CD4-positive, CD25-positive, alpha-beta regulatory T cell (primary cell): ENCODE results near the gene ANGPTL8. TPM values are rescaled to one million over a fixed set of nuclear protein-coding genes. Genes with fewer than 3 reads are reported as not detected.

Experiments
- ATAC-seq, 2 donors: fragments of 150-1000 bp; cut with Tn5 transposase; one replicate each; pipeline ENCODE4 v1.10.0; 2021; ENCODE audit warnings: low read depth in 2 of 2, moderate number of reproducible peaks in 2 of 2, moderate library complexity in 1 of 2
- DNase-seq, 3 donors: peaks; one replicate each; pipeline versions ENCODE4 v3.0.0 to v3.0.0-alpha.2; 2012 to 2022; ENCODE audit warnings: mixed read lengths in 1 of 3
- H3K27ac ChIP-seq: one replicate; pipeline ENCODE4 v1.7.0; 2013; ENCODE audit warnings: mild to moderate bottlenecking, low read length; ENCODE audit not compliant: insufficient read depth, poor library complexity, severe bottlenecking
- H3K27me3 ChIP-seq: one replicate; pipeline ENCODE4 v1.7.0; 2013; ENCODE audit warnings: low read length; ENCODE audit not compliant: control insufficient read depth, insufficient read depth
- H3K36me3 ChIP-seq: one replicate; pipeline ENCODE4 v1.7.0; 2013; ENCODE audit warnings: mild to moderate bottlenecking, low read length, moderate library complexity; ENCODE audit not compliant: control insufficient read depth, insufficient read depth
- H3K4me1 ChIP-seq: 2 replicates; pipeline ENCODE4 v1.7.0; 2013; ENCODE audit warnings: mild to moderate bottlenecking, low read length; ENCODE audit not compliant: insufficient read depth, control insufficient read depth, poor library complexity, severe bottlenecking
- H3K4me3 ChIP-seq: one replicate; pipeline ENCODE4 v1.7.0; 2013; ENCODE audit warnings: low read depth, mild to moderate bottlenecking, low read length, moderate library complexity
- H3K9me3 ChIP-seq, 2 experiments: 1 replicate in 1 of 2; 2 replicates in 1 of 2; pipeline ENCODE4 v1.7.0; 2013; ENCODE audit warnings: low read length in 2 of 2, mild to moderate bottlenecking in 1 of 2, moderate library complexity in 1 of 2; ENCODE audit not compliant: control insufficient read depth in 2 of 2
- H3K27ac Mint-ChIP-seq, 3 donors: one replicate each; pipeline ENCODE4 v1.8.0; 2020 to 2022; ENCODE audit warnings: mild to moderate bottlenecking in 3 of 3, mixed read lengths in 3 of 3, moderate library complexity in 2 of 3
- H3K27me3 Mint-ChIP-seq: one replicate; pipeline ENCODE4 v1.8.0; 2022; ENCODE audit warnings: mild to moderate bottlenecking, mixed read lengths
- H3K36me3 Mint-ChIP-seq: one replicate; pipeline ENCODE4 v1.8.0; 2020; ENCODE audit warnings: mixed read lengths
- H3K4me1 Mint-ChIP-seq, 4 donors: one replicate each; pipeline ENCODE4 v1.8.0; 2020 to 2022; ENCODE audit warnings: mixed read lengths in 4 of 4, mild to moderate bottlenecking in 1 of 4
- H3K4me3 Mint-ChIP-seq, 4 donors: one replicate each; pipeline ENCODE4 v1.8.0; 2020 to 2022; ENCODE audit warnings: mild to moderate bottlenecking in 4 of 4, mixed read lengths in 4 of 4, moderate library complexity in 3 of 4
- H3K9me3 Mint-ChIP-seq, 7 donors: one replicate each; pipeline ENCODE4 v1.8.0; 2020 to 2022; ENCODE audit warnings: mixed read lengths in 7 of 7, mild to moderate bottlenecking in 3 of 7, moderate library complexity in 2 of 7
- polyA plus RNA-seq, 4 donors: library from polyadenylated mRNA; unstranded; fragments of 300-500 nt; fragmentation: Illumina TruSeq; gene quantifications; one replicate each; pipeline ENCODE4 v1.2.3, GENCODE V29; 2021
- total RNA-seq: library from RNA; stranded (reverse); gene quantifications from one replicate; pipeline ENCODE4 v1.2.3, GENCODE V29; 2022

ANGPTL8 gene
- total and polyA plus RNA-seq, 5 donors from 2014 or later = not detected

DNA sequence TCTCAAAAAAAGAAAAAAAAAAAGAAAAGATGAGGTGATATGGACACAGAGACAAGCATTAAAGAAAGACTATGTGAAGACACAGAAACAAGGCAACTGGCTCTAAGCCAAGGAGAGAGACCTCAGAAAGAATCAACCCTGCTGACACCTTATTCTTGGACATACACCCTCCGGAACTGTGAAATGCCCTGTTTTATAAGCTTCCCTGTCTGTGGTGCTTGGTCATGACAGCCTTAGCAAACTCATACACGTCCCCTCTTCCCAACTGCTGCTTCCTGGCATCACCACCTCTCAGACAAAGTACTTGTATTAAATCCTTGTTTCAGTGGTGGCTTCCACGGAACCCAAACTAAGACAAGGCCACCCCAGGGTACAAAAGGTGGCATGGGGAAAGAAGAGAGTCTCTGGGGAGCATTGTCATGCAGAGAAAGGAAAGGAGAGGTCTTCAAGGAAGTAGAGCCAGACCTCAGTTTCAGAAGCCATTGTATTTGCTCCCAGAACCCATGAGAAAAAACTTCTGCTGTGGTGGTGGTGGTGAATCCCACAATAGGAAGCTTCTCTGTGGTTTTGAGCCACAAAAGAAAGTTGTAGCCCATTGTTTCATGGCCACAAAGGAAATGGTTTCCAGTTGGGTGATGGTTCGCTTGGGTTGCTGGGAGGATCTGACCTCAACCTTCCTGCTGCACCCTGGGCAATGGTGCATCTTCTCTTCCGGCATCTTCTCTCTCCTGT is 40.3 kb downstream of the ANGPTL8 start:
- Mint-ChIP-seq H3K9me3 (peaks cover 0 to 3% (median 2%) of the 10 kb centered on the region in 7 donors), H3K27ac (no peak overlapping the region), H3K4me3 (peak overlapping the region; percentile 8 to 77 (median 44)), H3K27me3 (peaks cover 31% of the 10 kb centered on the region), H3K4me1 (peaks cover 0 to 20% (median 6%) of the 10 kb centered on the region in 4 donors), H3K36me3 (no peaks in the 10 kb centered on the region)
- Histone ChIP-seq H3K36me3 (no peaks in the 10 kb centered on the region), H3K27ac (no peak overlapping the region), H3K4me3 (peak overlapping the region; percentile 47), H3K27me3 (peaks cover 1% of the 10 kb centered on the region), H3K9me3 (no peaks in the 10 kb centered on the region), H3K4me1 (peaks cover 5% of the 10 kb centered on the region)
- peak in 2 of 3 donors; percentile 31 to 73 for DNase-seq
- ATAC-seq = peak; percentile 24 to 70

DNA sequence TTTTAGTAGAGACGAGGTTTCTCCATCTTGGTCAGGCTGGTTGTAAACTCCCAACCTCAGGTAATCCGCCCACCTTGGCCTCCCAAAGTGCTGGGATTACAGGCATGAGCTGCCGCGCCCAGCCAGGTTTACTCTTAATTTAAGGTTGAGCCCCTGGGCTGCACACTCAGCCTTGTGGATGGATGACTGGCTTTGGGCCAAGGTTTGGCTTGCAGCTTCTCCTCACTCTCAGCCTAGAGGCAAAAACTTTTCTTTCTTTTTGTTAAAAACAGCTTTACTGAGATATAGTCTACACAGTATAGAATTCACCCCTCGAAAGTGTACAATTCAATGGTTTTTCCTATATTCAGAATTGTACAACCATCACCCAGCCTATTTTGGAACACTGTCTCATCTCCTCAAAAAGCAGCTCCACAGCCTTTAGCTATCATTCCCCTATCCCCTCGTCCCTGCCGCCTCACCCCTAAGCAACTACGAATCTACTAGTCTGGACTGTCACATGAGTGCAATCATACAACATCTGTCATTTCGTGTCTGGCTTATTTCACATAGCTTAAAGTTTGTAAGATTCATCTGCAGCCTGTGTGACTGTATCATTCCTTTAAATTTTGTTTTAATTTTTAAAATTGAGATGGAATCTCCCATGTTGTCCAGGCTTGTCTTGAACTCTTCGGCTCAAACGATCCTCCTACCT is 42.1 kb downstream of the ANGPTL8 start:
- no peak overlapping the region for H3K4me3 ChIP-seq
- Mint-ChIP-seq H3K27ac (peak overlapping the region in 1 of 3 donors; percentile 60), H3K27me3 (peaks cover 31% of the 10 kb centered on the region), H3K36me3 (no peaks in the 10 kb centered on the region), H3K9me3 (peaks cover 0 to 2% (median 2%) of the 10 kb centered on the region in 7 donors), H3K4me1 (peaks cover 0 to 20% (median 6%) of the 10 kb centered on the region in 4 donors), H3K4me3 (peak overlapping the region in 3 of 4 donors; percentile 4 to 39 (median 10))
- DNase-seq (no peak), ATAC-seq (no peak)
- no peaks in the 10 kb centered on the region for H3K36me3 ChIP-seq
- H3K4me1 ChIP-seq = peaks cover 5% of the 10 kb centered on the region
- H3K27ac ChIP-seq = no peak overlapping the region
- H3K9me3 ChIP-seq = no peaks in the 10 kb centered on the region
- peaks cover 1% of the 10 kb centered on the region for H3K27me3 ChIP-seq

DNA sequence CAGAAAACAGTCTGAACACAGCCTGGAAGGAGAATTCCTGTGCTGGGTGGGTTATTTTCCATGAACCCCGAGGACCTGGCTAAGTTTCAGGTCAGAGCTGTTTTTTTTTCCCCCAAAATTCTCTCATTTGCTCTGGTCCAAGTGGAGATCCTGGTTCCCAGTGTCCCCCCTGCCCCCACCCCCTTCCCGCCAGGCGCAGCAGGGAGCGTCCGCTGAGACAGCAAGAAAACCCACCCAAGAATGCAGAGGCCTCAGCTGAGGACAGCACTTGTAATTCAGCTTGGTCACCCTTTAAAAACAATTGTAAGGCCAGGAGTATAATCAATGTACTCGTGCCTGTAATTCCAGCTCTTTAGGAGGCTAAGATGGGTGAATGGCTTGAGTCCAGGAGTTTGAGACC is 45.1 kb downstream of the ANGPTL8 start:
- no peak overlapping the region for H3K4me3 Mint-ChIP-seq
- DNase-seq (no peak), ATAC-seq (no peak)
- H3K27ac Mint-ChIP-seq = peak overlapping the region in 1 of 3 donors; percentile 38
- no peak overlapping the region for H3K27ac ChIP-seq
- peaks cover 0 to 2% (median 0%) of the 10 kb centered on the region in 7 donors for H3K9me3 Mint-ChIP-seq
- H3K27me3 ChIP-seq = peaks cover 1% of the 10 kb centered on the region
- H3K36me3 ChIP-seq = no peaks in the 10 kb centered on the region
- no peaks in the 10 kb centered on the region for H3K36me3 Mint-ChIP-seq
- peaks cover 0 to 14% (median 4%) of the 10 kb centered on the region in 4 donors for H3K4me1 Mint-ChIP-seq
- peaks cover 22% of the 10 kb centered on the region for H3K27me3 Mint-ChIP-seq
- H3K4me1 ChIP-seq = peaks cover 5% of the 10 kb centered on the region
- no peak overlapping the region for H3K4me3 ChIP-seq
- no peaks in the 10 kb centered on the region for H3K9me3 ChIP-seq

DNA sequence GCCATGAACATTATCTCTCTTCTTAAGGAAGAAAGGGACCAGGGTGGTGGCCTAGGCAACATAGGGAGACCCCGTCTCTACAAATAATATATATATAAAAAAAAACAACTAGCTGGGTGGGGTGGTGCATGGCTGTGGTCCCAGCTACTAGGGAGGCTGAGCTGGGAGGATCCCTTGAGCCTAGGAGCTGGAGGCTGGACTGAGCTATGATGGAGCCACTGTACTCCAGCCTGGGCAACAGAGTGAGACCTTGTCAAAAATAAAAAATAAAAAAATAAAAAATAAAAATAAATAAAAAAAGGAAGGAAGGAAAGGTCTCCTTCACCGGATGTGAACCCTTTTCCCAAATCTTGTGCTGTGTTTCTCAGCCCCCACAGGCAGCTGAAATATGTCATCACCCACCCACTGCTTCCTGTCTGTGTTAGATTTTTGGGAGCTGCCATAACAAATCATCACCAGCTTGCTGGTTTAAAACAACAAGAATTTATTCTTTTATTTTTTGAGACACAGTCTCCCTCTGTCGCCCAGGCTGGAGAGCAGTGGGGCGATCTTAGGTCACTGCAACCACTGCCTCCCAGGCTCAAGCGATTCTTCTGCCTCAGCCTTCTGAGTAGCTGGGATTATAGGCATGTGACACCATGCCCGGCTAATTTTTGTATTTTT is 47.0 kb downstream of the ANGPTL8 start:
- Mint-ChIP-seq H3K9me3 (peaks cover 0 to 2% (median 0%) of the 10 kb centered on the region in 7 donors), H3K27ac (no peak overlapping the region), H3K4me1 (peaks cover 0 to 3% (median 0%) of the 10 kb centered on the region in 4 donors), H3K36me3 (no peaks in the 10 kb centered on the region), H3K27me3 (peaks cover 17% of the 10 kb centered on the region), H3K4me3 (no peak overlapping the region)
- Histone ChIP-seq H3K9me3 (no peaks in the 10 kb centered on the region), H3K4me3 (no peak overlapping the region), H3K27me3 (peaks cover 1% of the 10 kb centered on the region), H3K36me3 (no peaks in the 10 kb centered on the region), H3K4me1 (no peaks in the 10 kb centered on the region), H3K27ac (no peak overlapping the region)
- no peak for ATAC-seq
- no peak for DNase-seq

DNA sequence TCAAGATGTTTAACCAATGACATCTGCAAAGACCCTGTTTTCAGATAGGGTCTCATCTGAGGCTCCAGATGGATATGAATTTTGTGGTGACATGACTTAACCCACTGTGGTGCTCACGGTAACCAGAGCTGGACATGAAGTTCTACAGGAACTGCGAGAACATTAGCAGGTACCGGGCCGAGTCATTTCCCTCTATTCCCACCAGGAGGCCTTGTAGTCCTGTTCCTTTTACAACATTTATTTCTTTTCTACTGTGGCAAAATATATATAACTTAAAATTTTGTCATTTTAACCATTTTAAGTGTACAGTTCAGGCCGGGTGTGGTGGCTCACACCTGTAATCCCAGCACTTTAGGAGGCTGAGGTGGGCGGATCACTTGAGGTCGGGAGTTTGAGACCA is 48.9 kb downstream of the ANGPTL8 start:
- H3K27me3 Mint-ChIP-seq = peaks cover 11% of the 10 kb centered on the region
- Histone ChIP-seq H3K4me1 (peaks cover under 1% of the 10 kb centered on the region), H3K4me3 (no peak overlapping the region), H3K27me3 (no peaks in the 10 kb centered on the region), H3K9me3 (no peaks in the 10 kb centered on the region), H3K36me3 (no peaks in the 10 kb centered on the region), H3K27ac (no peak overlapping the region)
- no peak overlapping the region for H3K27ac Mint-ChIP-seq
- H3K4me3 Mint-ChIP-seq = no peak overlapping the region
- H3K4me1 Mint-ChIP-seq = peaks cover 0 to 1% (median 0%) of the 10 kb centered on the region in 4 donors
- H3K9me3 Mint-ChIP-seq = no peaks in the 10 kb centered on the region
- H3K36me3 Mint-ChIP-seq = no peaks in the 10 kb centered on the region
- ATAC-seq (no peak), DNase-seq (peak in 1 of 3 donors; percentile 15)

DNA sequence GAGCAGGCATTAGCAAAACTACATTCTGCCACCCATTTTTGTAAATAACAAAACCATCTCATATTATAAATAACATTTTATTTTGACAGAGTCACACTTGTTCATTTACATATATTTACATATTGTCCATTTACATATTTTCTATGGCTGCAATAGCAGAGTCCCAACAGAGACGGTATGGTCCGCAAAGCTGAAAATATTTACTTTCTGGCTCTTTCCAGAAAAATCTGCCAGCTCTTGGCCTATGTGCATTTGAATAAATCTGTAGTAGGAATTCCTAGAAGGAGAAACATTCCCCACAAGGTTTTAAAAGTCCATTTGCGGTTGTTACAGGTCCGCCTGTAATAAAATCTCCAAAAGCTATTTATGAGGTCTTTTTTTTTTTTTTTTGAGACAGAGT is 50.8 kb downstream of the ANGPTL8 start:
- peaks cover 8% of the 10 kb centered on the region for H3K4me1 ChIP-seq
- no peak overlapping the region for H3K27ac Mint-ChIP-seq
- H3K36me3 Mint-ChIP-seq = no peaks in the 10 kb centered on the region
- peaks cover 0 to 10% (median 4%) of the 10 kb centered on the region in 4 donors for H3K4me1 Mint-ChIP-seq
- H3K27me3 Mint-ChIP-seq = peaks cover 10% of the 10 kb centered on the region
- DNase-seq (no peak), ATAC-seq (no peak)
- H3K27me3 ChIP-seq = no peaks in the 10 kb centered on the region
- no peak overlapping the region for H3K4me3 Mint-ChIP-seq
- no peaks in the 10 kb centered on the region for H3K9me3 ChIP-seq
- H3K4me3 ChIP-seq = no peak overlapping the region
- H3K9me3 Mint-ChIP-seq = no peaks in the 10 kb centered on the region
- H3K36me3 ChIP-seq = no peaks in the 10 kb centered on the region
- H3K27ac ChIP-seq = no peak overlapping the region

DNA sequence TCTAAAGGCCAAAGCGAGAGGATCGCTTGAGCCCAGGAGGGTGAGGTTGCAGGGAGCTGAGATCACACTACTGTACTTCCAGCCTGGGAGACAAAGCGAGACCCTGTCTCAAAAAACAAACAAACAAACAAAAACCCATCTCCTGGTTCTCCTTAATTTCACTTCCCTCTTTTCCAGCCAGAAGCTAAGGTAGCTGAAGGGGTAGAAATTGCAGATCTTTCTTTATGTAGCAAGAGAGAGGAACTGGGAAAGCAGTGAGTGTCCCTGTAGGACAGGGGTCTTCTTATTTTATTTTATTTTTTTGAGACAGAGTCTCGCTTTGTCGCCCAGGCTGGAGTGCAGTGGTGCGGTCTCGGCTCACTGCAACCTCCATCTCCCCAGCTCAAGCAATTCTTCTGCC is 52.0 kb downstream of the ANGPTL8 start:
- no peak overlapping the region for H3K4me3 ChIP-seq
- peaks cover 0 to 10% (median 4%) of the 10 kb centered on the region in 4 donors for H3K4me1 Mint-ChIP-seq
- no peaks in the 10 kb centered on the region for H3K36me3 Mint-ChIP-seq
- H3K27me3 ChIP-seq = no peaks in the 10 kb centered on the region
- DNase-seq (no peak), ATAC-seq (no peak)
- peaks cover 8% of the 10 kb centered on the region for H3K4me1 ChIP-seq
- no peaks in the 10 kb centered on the region for H3K9me3 ChIP-seq
- H3K27ac ChIP-seq = no peak overlapping the region
- no peak overlapping the region for H3K4me3 Mint-ChIP-seq
- H3K9me3 Mint-ChIP-seq = no peaks in the 10 kb centered on the region
- H3K27ac Mint-ChIP-seq = no peak overlapping the region
- peaks cover 14% of the 10 kb centered on the region for H3K27me3 Mint-ChIP-seq
- H3K36me3 ChIP-seq = no peaks in the 10 kb centered on the region
